TTC549 (cell line): ENCODE measurements around the gene COL13A1.

Source experiments
- FAIRE-seq: peaks from 2 replicates; lab custom pipeline; 2012; peaks lifted over from hg19 to GRCh38; lab: Jason Lieb, UNC

The COL13A1 gene

GRCh38 chr10:69867699-69868558, 66.2 kb downstream of the COL13A1 start:
- no peak for FAIRE-seq

- FAIRE-seq, result no peak
These were observed 67.1 kb downstream of the COL13A1 start for GRCh38 chr10:69868821-69869220.

GRCh38 chr10:69869291-69869961, 67.7 kb downstream of the COL13A1 start:
- no peak for FAIRE-seq

DNA sequence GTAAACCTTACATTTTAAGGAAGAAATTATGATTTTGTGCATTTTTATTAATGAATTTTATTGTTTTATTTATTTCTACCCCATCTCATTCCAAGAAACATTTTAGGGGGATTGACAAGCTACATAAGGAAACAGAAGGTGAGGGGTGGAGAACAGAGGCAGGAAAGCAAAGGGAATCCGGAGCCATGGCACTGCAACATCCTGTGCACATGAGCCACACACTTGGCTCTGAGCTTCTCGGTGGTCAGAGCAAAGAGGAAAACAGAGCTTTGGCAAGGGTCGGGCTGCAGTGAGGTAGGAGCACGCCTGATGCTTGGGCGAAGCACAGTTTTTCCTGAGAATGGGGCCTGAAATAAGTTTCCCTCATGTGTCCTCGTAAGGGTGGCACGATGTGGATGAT, 68.9 kb downstream of the COL13A1 start:
- no peak for FAIRE-seq

DNA sequence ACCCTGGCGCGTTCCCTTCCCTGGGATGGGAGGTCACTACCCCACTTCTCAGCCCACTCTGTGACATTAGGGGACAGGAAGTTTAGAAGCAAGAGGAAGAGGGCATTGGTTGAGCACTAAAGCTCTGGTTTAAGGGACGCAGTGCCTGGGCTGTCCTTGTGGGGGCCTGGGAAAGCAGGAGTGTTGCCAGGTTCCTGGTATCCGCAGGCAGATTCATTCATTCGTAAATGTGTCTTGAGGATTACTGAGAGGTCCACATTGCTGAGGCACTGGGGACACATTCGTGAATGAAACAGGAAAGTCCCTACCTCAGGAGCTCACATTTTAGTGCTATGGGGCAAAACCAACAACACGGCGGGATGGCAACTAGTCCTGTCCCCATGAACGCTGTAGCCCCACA, 69.4 kb downstream of the COL13A1 start:
- no peak for FAIRE-seq

DNA sequence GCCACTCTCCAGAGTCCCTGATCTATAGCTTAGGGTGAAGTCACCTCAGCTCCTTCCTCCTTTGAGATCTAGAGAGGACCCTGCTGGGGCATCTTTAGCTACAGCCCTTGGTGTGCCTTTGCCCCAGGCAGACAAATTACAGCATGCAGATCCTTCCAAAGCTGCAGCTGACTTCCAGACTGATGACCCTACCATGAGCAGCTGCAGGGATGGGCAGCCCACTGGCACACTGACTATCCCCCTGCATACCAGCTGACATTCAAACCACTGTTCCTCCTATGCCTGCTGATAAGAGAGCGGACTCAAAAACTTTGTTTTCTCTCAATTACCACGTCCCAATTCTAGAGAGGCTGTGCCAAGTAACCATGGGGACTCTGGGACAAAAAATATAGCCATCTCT, 70.6 kb downstream of the COL13A1 start:
- FAIRE-seq, result no peak

DNA sequence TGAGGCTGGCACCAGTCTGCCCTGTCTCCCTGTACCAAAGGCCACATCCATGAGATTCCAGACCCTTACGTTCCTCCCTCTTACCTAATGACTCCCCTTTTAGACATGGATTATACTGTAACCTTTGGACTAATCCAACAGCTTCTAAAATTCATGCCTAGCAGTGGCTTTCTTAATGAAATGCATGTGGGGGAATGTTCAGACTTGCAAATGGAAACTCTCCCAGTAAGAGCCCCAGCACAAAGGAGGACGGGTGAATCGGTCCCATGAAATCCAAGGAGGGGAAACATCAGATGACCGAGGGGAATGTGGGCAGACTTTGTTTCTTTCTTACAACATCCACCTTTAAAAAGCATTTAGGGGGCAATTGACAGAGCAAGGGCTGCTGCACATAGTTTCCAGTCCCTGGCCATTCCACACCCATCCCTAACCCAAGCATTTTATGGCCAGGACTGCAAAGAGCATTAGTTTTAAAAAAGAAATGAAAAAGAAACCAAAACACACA, 71.5 kb downstream of the COL13A1 start:
- FAIRE-seq, result no peak

- no peak for FAIRE-seq
These were observed 72.7 kb downstream of the COL13A1 start for GRCh38 chr10:69874449-69874848.

DNA sequence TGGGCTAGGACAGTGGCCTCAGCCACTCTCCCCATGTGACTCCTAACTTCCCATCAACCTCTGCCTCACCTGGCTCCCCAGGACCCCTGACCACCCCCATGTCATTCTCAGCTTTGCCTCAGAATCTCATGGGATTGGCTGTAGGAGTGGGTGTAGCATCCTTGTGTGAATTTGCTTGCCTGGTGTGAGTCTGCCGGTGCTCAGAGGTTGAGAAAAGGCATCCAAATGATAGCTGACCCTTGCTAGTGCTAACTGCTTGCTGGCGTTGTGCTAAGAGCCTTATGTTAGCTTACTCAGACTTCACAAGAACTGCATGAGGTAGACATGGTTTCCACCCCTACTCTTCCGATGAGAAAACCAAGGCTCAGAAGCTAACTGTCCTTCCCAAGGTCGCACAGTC, 74.2 kb downstream of the COL13A1 start:
- no peak for FAIRE-seq

- no peak for FAIRE-seq
These were observed 74.6 kb downstream of the COL13A1 start for GRCh38 chr10:69876286-69876685.

- no peak for FAIRE-seq
These were observed 75.2 kb downstream of the COL13A1 start for GRCh38 chr10:69876931-69877330.

- no peak for FAIRE-seq
These were observed 76.3 kb downstream of the COL13A1 start for GRCh38 chr10:69878038-69878437.

DNA sequence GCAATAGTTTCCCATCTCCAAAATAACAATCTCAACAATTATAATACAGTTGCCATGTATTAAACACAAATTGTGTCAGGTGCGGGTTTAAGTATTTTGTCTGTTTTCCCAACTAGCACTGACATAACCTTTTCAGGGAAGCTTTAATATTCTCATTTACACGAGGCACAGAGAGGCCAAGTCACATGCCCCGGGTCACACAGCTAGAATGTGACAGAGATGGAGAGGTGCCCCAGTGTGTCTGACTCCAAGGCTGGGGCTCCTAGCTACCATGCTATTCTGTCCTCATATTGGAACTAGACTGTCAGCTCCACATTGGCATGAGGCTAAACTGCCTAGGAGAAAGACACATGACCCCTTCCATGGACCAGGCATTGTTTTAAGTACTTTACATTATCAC, 77.2 kb downstream of the COL13A1 start:
- no peak for FAIRE-seq

GRCh38 chr10:69879634-69880257, 78.0 kb downstream of the COL13A1 start:
- FAIRE-seq, result no peak

GRCh38 chr10:69880301-69881081, 78.8 kb downstream of the COL13A1 start:
- FAIRE-seq, result no peak

DNA sequence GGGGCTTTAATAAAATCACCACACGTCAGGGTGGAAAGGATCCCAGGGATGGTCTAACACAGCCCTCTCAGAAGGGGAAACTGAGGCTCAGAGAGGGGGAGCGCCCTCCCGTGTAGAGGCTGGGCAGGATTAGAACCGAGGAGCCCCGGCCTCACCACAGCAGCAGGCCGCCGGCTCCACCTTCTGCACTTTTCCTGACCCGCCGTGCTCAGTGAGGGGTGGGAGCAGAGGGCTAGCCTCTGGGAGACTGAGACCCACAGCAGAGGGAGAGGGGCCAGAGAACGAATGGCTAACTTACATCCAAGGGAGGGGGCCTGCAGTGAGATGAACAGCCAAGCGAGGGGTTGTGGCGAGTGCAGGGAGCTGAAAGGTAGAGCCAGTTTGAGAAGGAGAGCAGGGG, 79.5 kb downstream of the COL13A1 start:
- no peak for FAIRE-seq

DNA sequence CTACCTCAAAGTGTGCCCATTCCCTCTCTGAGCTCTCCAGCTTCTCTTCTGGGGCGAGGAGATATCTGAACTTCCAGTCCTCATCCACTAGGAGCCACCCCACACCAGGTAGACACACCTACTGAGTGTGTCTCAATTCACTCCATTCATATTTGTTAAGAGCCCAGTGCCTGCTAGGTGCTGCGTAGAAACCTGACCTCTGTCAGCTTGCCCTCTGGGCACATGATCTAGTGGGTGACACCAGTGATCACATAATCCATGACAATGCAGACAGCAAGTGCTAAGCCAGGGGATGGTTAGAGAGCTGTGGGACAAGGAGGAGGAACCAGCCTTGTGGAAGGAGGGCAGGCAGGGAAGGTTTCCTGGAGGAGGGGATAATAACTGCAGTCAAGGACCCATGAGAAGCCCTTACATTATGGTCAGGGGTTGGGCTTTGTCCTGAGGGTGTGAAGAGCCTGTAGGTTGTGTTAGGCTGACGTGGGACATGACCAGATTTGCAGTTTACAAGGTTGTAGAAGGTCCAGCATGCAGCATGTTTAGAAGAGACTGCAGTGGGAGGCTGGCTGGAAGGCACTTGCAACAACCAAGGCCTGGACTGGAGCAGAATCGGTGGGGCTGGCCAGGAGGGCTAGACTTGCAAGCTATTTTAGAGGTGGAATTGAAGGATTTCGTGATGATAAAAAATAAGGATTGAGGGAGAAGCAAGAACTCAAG, 81.8 kb downstream of the COL13A1 start:
- FAIRE-seq, result no peak

GRCh38 chr10:69884024-69884367, 82.3 kb downstream of the COL13A1 start:
- FAIRE-seq, result no peak

- FAIRE-seq, result no peak
These were observed 83.0 kb downstream of the COL13A1 start for GRCh38 chr10:69884686-69885085.

- no peak for FAIRE-seq
These were observed 83.8 kb downstream of the COL13A1 start for GRCh38 chr10:69885379-69886013.

GRCh38 chr10:69888882-69889584, 87.3 kb downstream of the COL13A1 start:
- FAIRE-seq, result no peak
